Small intestine (tissue), 16 donors: ENCODE measurements around the gene MC4R. TPM values are rescaled to one million over a fixed set of nuclear protein-coding genes. Genes with fewer than 3 reads are reported as not detected.
"Not testable (repeated sequence)": the region's sequence is repeated elsewhere in the genome, so short reads cannot be mapped to it uniquely, and the experiment has no call there.

ENCODE experiments used
- DNase-seq, 2 donors: peaks; one replicate each; pipeline versions ENCODE4 v3.0.0 to v3.0.0-alpha.2; 2013
- FAIRE-seq: peaks from 2 replicates; lab custom pipeline; 2012; peaks lifted over from hg19 to GRCh38; lab: Jason Lieb, UNC
- H3K27ac ChIP-seq, 3 donors: one replicate each; pipeline ENCODE4 v1.5.1; 2013; ENCODE audit warnings: low read length in 2 of 3, mild to moderate bottlenecking in 2 of 3, control low read depth in 1 of 3, inconsistent platforms in 1 of 3, low read depth in 1 of 3, moderate library complexity in 1 of 3
- H3K27me3 ChIP-seq, 3 donors: one replicate each; pipeline ENCODE4 v1.6.1; 2013; ENCODE audit warnings: low read length in 3 of 3, inconsistent platforms in 1 of 3; ENCODE audit not compliant: control insufficient read depth in 3 of 3, insufficient read depth in 3 of 3
- H3K36me3 ChIP-seq, 3 donors: one replicate each; pipeline ENCODE4 v1.6.1; 2013; ENCODE audit warnings: low read length in 3 of 3, inconsistent platforms in 1 of 3, low read depth in 1 of 3, mild to moderate bottlenecking in 1 of 3, moderate library complexity in 1 of 3; ENCODE audit not compliant: control insufficient read depth in 3 of 3, insufficient read depth in 2 of 3
- H3K4me1 ChIP-seq, 3 donors: one replicate each; pipeline ENCODE4 v1.6.1; 2013; ENCODE audit warnings: low read length in 2 of 3, inconsistent platforms in 1 of 3, low read depth in 1 of 3, mild to moderate bottlenecking in 1 of 3, moderate library complexity in 1 of 3; ENCODE audit not compliant: control insufficient read depth in 3 of 3, insufficient read depth in 2 of 3
- H3K4me3 ChIP-seq, 3 donors: one replicate each; pipeline ENCODE4 v1.5.1; 2013; ENCODE audit warnings: low read length in 3 of 3, control low read depth in 1 of 3, inconsistent platforms in 1 of 3, low read depth in 1 of 3, mild to moderate bottlenecking in 1 of 3, moderate library complexity in 1 of 3
- H3K9me3 ChIP-seq, 2 donors: one replicate each; pipeline ENCODE4 v1.6.1; 2013; ENCODE audit warnings: low read depth in 1 of 2, low read length in 1 of 2; ENCODE audit not compliant: control insufficient read depth in 2 of 2, insufficient read depth in 1 of 2
- WGBS, 3 donors: extraction: QIAGEN DNeasy Blood & Tissue Kit; methylation state at CpG; one replicate each; pipeline ENCODE4 v1.1.7; 2013; 5-methylcytosine and 5-hydroxymethylcytosine counted together
- long read RNA-seq, 10 donors: transcript quantifications; one replicate each; lab custom pipeline, GENCODE V29; 2026
- polyA plus RNA-seq, 4 donors: library from polyadenylated mRNA; stranded (reverse) in 3 of 4; unstranded in 1 of 4; fragments of 200-250 nt in 3 of 4; fragments of 120-200 nt in 1 of 4; gene quantifications; one replicate each; pipeline versions ENCODE4 v1.2.1 to v1.2.3, GENCODE V29; 2013
- donor health status: healthy with polysubstance abuse.
- donor health status: control.
- donor health status: control.
- donor health status: Bipolar disorder and iron deficiency.
- donor health status: healthy.

Gene MC4R
- polyA plus RNA-seq, result under 1 TPM in 1 of 4 donors, not detected in 3; 0.28 TPM
- long read RNA-seq, donor 1, result 0 reads
- long read RNA-seq, donor 2, result 0 reads
- long read RNA-seq, donor 3, result 0 reads
- long read RNA-seq, donor 4, result 0 reads
- long read RNA-seq, donor 5, partial matches to known transcripts, result 0 of 1 reads
- long read RNA-seq, donor 5, other reads (novel, unspliced or antisense), result 0 of 1 reads
- long read RNA-seq, donor 6, result 0 reads
- long read RNA-seq, donor 7, result 0 reads
- long read RNA-seq, donor 8, result 0 reads
- long read RNA-seq, donor 9, result 0 reads
- long read RNA-seq, donor 10, partial matches to known transcripts, result 0 of 1 reads
- long read RNA-seq, donor 10, other reads (novel, unspliced or antisense), result 0 of 1 reads

GRCh38 chr18:60372596-60372995 is at the start of gene MC4R:
MC4R (minus strand) TSS chr18:60372775; CDS start chr18:60372349, 426 bp downstream.
- 0 to 4% (median 3%) methylated on average over 9 of the region's 9 CpGs for WGBS, 3 donors
- Histone ChIP-seq H3K27me3 (no peaks in the 10 kb centered on the region), H3K27ac (peak within 1 kb of the TSS in 1 of 3 donors; percentile 7), H3K36me3 (no peaks in the 10 kb centered on the region), H3K9me3 (no peaks in the 10 kb centered on the region), H3K4me3 (no peak within 1 kb of the TSS), H3K4me1 (no peaks in the 10 kb centered on the region)
- DNase-seq, result peak; percentile 44 to 75
- no peak for FAIRE-seq

GRCh38 chr18:60422306-60422705 is 49.7 kb upstream of the MC4R start:
- H3K9me3 ChIP-seq, H3K27me3 ChIP-seq, H3K27ac ChIP-seq, H3K4me1 ChIP-seq, H3K36me3 ChIP-seq, H3K4me3 ChIP-seq, FAIRE-seq, DNase-seq: not testable (repeated sequence)
- 91 to 96% (median 95%) methylated on average over 8 of the region's 8 CpGs for WGBS, 3 donors

GRCh38 chr18:60421356-60422118 is 49.0 kb upstream of the MC4R start:
- FAIRE-seq (no peak), DNase-seq (no peak)
- Histone ChIP-seq H3K27me3 (no peaks in the 10 kb centered on the region), H3K9me3 (no peaks in the 10 kb centered on the region), H3K4me3 (no peak overlapping the region), H3K4me1 (no peaks in the 10 kb centered on the region), H3K27ac (no peak overlapping the region), H3K36me3 (no peaks in the 10 kb centered on the region)
- WGBS, 3 donors, result 84 to 85% (median 85%) methylated on average over 21 of the region's 21 CpGs

GRCh38 chr18:60417946-60418345 is 45.4 kb upstream of the MC4R start:
- no peak for FAIRE-seq
- H3K9me3 ChIP-seq, result no peaks in the 10 kb centered on the region
- H3K27ac ChIP-seq, result no peak overlapping the region
- no peak overlapping the region for H3K4me3 ChIP-seq
- H3K4me1 ChIP-seq, result no peaks in the 10 kb centered on the region
- no peak for DNase-seq
- H3K36me3 ChIP-seq, result no peaks in the 10 kb centered on the region
- H3K27me3 ChIP-seq, result no peaks in the 10 kb centered on the region

GRCh38 chr18:60413944-60414547 is 41.5 kb upstream of the MC4R start:
- Histone ChIP-seq H3K27me3 (no peaks in the 10 kb centered on the region), H3K9me3 (no peaks in the 10 kb centered on the region), H3K4me3 (no peak overlapping the region), H3K27ac (no peak overlapping the region), H3K36me3 (no peaks in the 10 kb centered on the region), H3K4me1 (no peaks in the 10 kb centered on the region)
- FAIRE-seq (no peak), DNase-seq (peak; percentile 4 to 5)
- WGBS, 3 donors, result 86 to 87% (median 86%) methylated on average over 3 of the region's 3 CpGs

- Histone ChIP-seq H3K9me3 (no peaks in the 10 kb centered on the region), H3K4me3 (no peak overlapping the region), H3K27me3 (no peaks in the 10 kb centered on the region), H3K27ac (no peak overlapping the region), H3K4me1 (no peaks in the 10 kb centered on the region), H3K36me3 (no peaks in the 10 kb centered on the region)
- FAIRE-seq, result no peak
- DNase-seq, result no peak
- WGBS, 3 donors, result 66 to 77% (median 70%) methylated on average over 5 of the region's 5 CpGs
Measured at GRCh38 chr18:60411715-60412114, 39.1 kb upstream of the MC4R start.

GRCh38 chr18:60406721-60407120 is 34.1 kb upstream of the MC4R start:
- Histone ChIP-seq H3K9me3 (no peaks in the 10 kb centered on the region), H3K27ac (no peak overlapping the region), H3K27me3 (peaks cover 0 to 2% (median 2%) of the 10 kb centered on the region in 3 donors), H3K36me3 (no peaks in the 10 kb centered on the region), H3K4me1 (no peaks in the 10 kb centered on the region), H3K4me3 (no peak overlapping the region)
- WGBS, 3 donors, result 59 to 73% (median 61%) methylated on average over 2 of the region's 2 CpGs
- FAIRE-seq (no peak), DNase-seq (no peak)

- Histone ChIP-seq H3K36me3 (no peaks in the 10 kb centered on the region), H3K27ac (no peak overlapping the region), H3K4me3 (no peak overlapping the region), H3K4me1 (no peaks in the 10 kb centered on the region), H3K9me3 (no peaks in the 10 kb centered on the region), H3K27me3 (peaks cover 0 to 2% (median 2%) of the 10 kb centered on the region in 3 donors)
- DNase-seq (no peak), FAIRE-seq (no peak)
- WGBS, 3 donors, result 67 to 75% (median 70%) methylated on average over 6 of the region's 6 CpGs
Measured at GRCh38 chr18:60404486-60405085, 32.0 kb upstream of the MC4R start.
